GM12892 (cell line): ENCODE results near the gene CPSF3.

Experiments
- DNase-seq: peaks from one replicate; pipeline ENCODE4 v3.0.0; 2011; ENCODE audit not compliant: insufficient read length
- FAIRE-seq: peaks from 2 replicates; lab custom pipeline; 2011; peaks lifted over from hg19 to GRCh38; lab: Jason Lieb, UNC
- POLR2A ChIP-seq: IDR thresholded peaks from 2 replicates; pipeline ENCODE4 v1.6.1; 2011; ENCODE audit warnings: low read depth, low read length, control low read depth
- POLR2AphosphoS5 ChIP-seq: IDR thresholded peaks from 2 replicates; pipeline ENCODE4 v1.6.1; 2011; ENCODE audit warnings: low read depth, low read length, control low read depth
- TAF1 ChIP-seq: IDR thresholded peaks from 2 replicates; pipeline ENCODE4 v1.6.1; 2011; ENCODE audit warnings: low read depth, mild to moderate bottlenecking, control low read depth, low read length, borderline replicate concordance

CPSF3 gene

GRCh38 chr2:9518780-9519179, 95.3 kb downstream of the CPSF3 start:
- FAIRE-seq (no peak), DNase-seq (no peak)
- no peak for TF ChIP-seq POLR2A
- TF ChIP-seq POLR2AphosphoS5 = no peak
- no peak for TF ChIP-seq TAF1

GRCh38 chr2:9519250-9519649, 95.8 kb downstream of the CPSF3 start:
- DNase-seq (no peak), FAIRE-seq (no peak)
- TF ChIP-seq TAF1 = no peak
- TF ChIP-seq POLR2AphosphoS5 = no peak
- TF ChIP-seq POLR2A = no peak
